Cardiac muscle cell (in vitro differentiated cells and primary cell): ENCODE measurements around the gene PKHD1. TPM values are rescaled to one million over a fixed set of nuclear protein-coding genes. Genes with fewer than 3 reads are reported as not detected.
A peak's percentile ranks its signal among the peaks of the same experiment; 100 is the strongest.

Experiments
- DNase-seq, 2 donors: peaks; one replicate each; pipeline versions ENCODE4 v3.0.0 to v3.0.0-alpha.2; 2010 to 2017; ENCODE audit warnings: low read depth in 1 of 2, low spot score in 1 of 2
- H3K27ac ChIP-seq: fragments of 200-600 bp; sonication (generic); 2 replicates; pipeline ENCODE4 v1.5.1; 2016
- H3K27me3 ChIP-seq: fragments of 200-600 bp; sonication (generic); 2 replicates; pipeline ENCODE4 v1.6.0; 2016; ENCODE audit warnings: control low read depth
- H3K36me3 ChIP-seq: fragments of 200-600 bp; sonication (generic); 2 replicates; pipeline ENCODE4 v1.5.1; 2016; ENCODE audit warnings: control low read depth
- H3K4me1 ChIP-seq: fragments of 200-600 bp; sonication (generic); 2 replicates; pipeline ENCODE4 v1.8.1; 2017; ENCODE audit warnings: low read depth, mild to moderate bottlenecking, mixed run types
- H3K4me3 ChIP-seq: fragments of 200-600 bp; sonication (generic); 2 replicates; pipeline ENCODE4 v1.5.1; 2016; ENCODE audit warnings: mild to moderate bottlenecking
- H3K9me3 ChIP-seq: fragments of 200-600 bp; sonication (generic); 2 replicates; pipeline ENCODE4 v1.5.1; 2017; ENCODE audit warnings: low read depth, mild to moderate bottlenecking, control low read depth
- CTCF ChIP-seq: IDR thresholded peaks from 2 replicates; pipeline ENCODE4 v1.5.1; 2012; ENCODE audit warnings: low read depth, mild to moderate bottlenecking, low read length
- polyA plus RNA-seq: library from polyadenylated mRNA; unstranded; fragments of >200 nt; fragmentation: Nextera tagmentation; extraction: Ambion mirVana; gene quantifications from 2 replicates; pipeline ENCODE4 v1.2.1, GENCODE V29; 2016
- total RNA-seq: library from RNA; depleted of rRNA; stranded (reverse); fragments of >200 nt; gene quantifications from 2 replicates; pipeline ENCODE4 v1.2.3, GENCODE V29; 2016

PKHD1 gene
- total and polyA plus RNA-seq, 2 experiments from 2014 or later, result not detected

GRCh38 chr6:51657491-51657890 is 429.9 kb downstream of the PKHD1 start:
- no peaks in the 10 kb centered on the region for H3K4me1 ChIP-seq
- no peaks in the 10 kb centered on the region for H3K9me3 ChIP-seq
- DNase-seq, result no peak
- TF ChIP-seq CTCF, result no peak
- no peaks in the 10 kb centered on the region for H3K36me3 ChIP-seq
- no peak overlapping the region for H3K4me3 ChIP-seq
- H3K27me3 ChIP-seq, result no peaks in the 10 kb centered on the region
- no peak overlapping the region for H3K27ac ChIP-seq

GRCh38 chr6:51655517-51655916 is 431.9 kb downstream of the PKHD1 start:
- Histone ChIP-seq H3K27me3 (no peaks in the 10 kb centered on the region), H3K36me3 (no peaks in the 10 kb centered on the region), H3K9me3 (no peaks in the 10 kb centered on the region), H3K4me3 (no peak overlapping the region), H3K27ac (no peak overlapping the region), H3K4me1 (no peaks in the 10 kb centered on the region)
- DNase-seq, result no peak
- TF ChIP-seq CTCF, result no peak

GRCh38 chr6:51654647-51655046 is 432.8 kb downstream of the PKHD1 start:
- no peaks in the 10 kb centered on the region for H3K4me1 ChIP-seq
- no peak overlapping the region for H3K4me3 ChIP-seq
- H3K36me3 ChIP-seq, result no peaks in the 10 kb centered on the region
- TF ChIP-seq CTCF, result no peak
- no peaks in the 10 kb centered on the region for H3K9me3 ChIP-seq
- H3K27ac ChIP-seq, result no peak overlapping the region
- no peaks in the 10 kb centered on the region for H3K27me3 ChIP-seq
- no peak for DNase-seq

GRCh38 chr6:51651132-51651817 is 436.1 kb downstream of the PKHD1 start:
- Histone ChIP-seq H3K27me3 (no peaks in the 10 kb centered on the region), H3K9me3 (no peaks in the 10 kb centered on the region), H3K4me3 (no peak overlapping the region), H3K36me3 (no peaks in the 10 kb centered on the region), H3K4me1 (no peaks in the 10 kb centered on the region), H3K27ac (no peak overlapping the region)
- TF ChIP-seq CTCF, result no peak
- DNase-seq, result no peak

- Histone ChIP-seq H3K4me3 (no peak overlapping the region), H3K27ac (no peak overlapping the region), H3K9me3 (no peaks in the 10 kb centered on the region), H3K36me3 (no peaks in the 10 kb centered on the region), H3K27me3 (no peaks in the 10 kb centered on the region), H3K4me1 (no peaks in the 10 kb centered on the region)
- no peak for DNase-seq
- TF ChIP-seq CTCF, result no peak
Observed at GRCh38 chr6:51648774-51649173, 438.6 kb downstream of the PKHD1 start.

GRCh38 chr6:51648236-51648635 is 439.2 kb downstream of the PKHD1 start:
- Histone ChIP-seq H3K4me1 (no peaks in the 10 kb centered on the region), H3K9me3 (no peaks in the 10 kb centered on the region), H3K36me3 (no peaks in the 10 kb centered on the region), H3K27ac (no peak overlapping the region), H3K4me3 (no peak overlapping the region), H3K27me3 (no peaks in the 10 kb centered on the region)
- no peak for TF ChIP-seq CTCF
- DNase-seq, result peak in 1 of 2 donors; percentile 13
